BJ (cell line): ENCODE data around the gene ITLN2. TPM values are rescaled to one million over a fixed set of nuclear protein-coding genes. Genes with fewer than 3 reads are reported as not detected.

ENCODE experiments used
- CTCF ChIA-PET: fragments of 350-600 bp; formaldehyde crosslinking; extraction: SDS; loops from one replicate; lab custom pipeline; 2021; ENCODE audit warnings: antibody characterized with exemption, inconsistent platforms; lab: Yijun Ruan, JAX
- POLR2A ChIA-PET: fragments of 300-600 bp; sonication (Branson Sonifier 250); formaldehyde crosslinking; extraction: SDS; loops from one replicate; lab custom pipeline; 2021; ENCODE audit warnings: antibody characterized with exemption; lab: Charles Lee
- DNase-seq: peaks from one replicate; pipeline ENCODE4 v3.0.0-alpha.2; 2011; ENCODE audit warnings: low read depth
- H3K27me3 ChIP-seq: 2 replicates; pipeline ENCODE4 v1.6.0; 2011; ENCODE audit warnings: low read length; ENCODE audit not compliant: control insufficient read depth, insufficient read depth
- H3K36me3 ChIP-seq: 2 replicates; pipeline ENCODE4 v1.5.1; 2011; ENCODE audit warnings: low read length; ENCODE audit not compliant: control insufficient read depth, insufficient read depth
- H3K4me3 ChIP-seq: 2 replicates; pipeline ENCODE4 v1.5.1; 2011; ENCODE audit warnings: low read depth, mild to moderate bottlenecking, control low read depth, low read length
- CTCF ChIP-seq: IDR thresholded peaks from 2 replicates; pipeline ENCODE4 v1.5.1; 2011; ENCODE audit warnings: low read depth, mild to moderate bottlenecking, control low read depth, inconsistent platforms, low read length, moderate library complexity; ENCODE audit not compliant: insufficient read depth
- polyA plus RNA-seq: library from polyadenylated mRNA; depleted of rRNA; stranded (reverse); fragments of >200 nt; gene quantifications from 2 replicates; pipeline ENCODE4 v1.2.3, GENCODE V29; 2011

Gene ITLN2
- polyA plus RNA-seq, 1 experiment = not detected

GRCh38 chr1:160911925-160912324 is 42.7 kb downstream of the ITLN2 start:
- ChIA-PET CTCF (no interaction called here), POLR2A (no interaction called here)
- no peak for TF ChIP-seq CTCF
- no peaks in the 10 kb centered on the region for H3K36me3 ChIP-seq
- H3K27me3 ChIP-seq = no peaks in the 10 kb centered on the region; the same call in 1 of the 2 replicates
- no peak overlapping the region for H3K4me3 ChIP-seq
- DNase-seq = no peak

- ChIA-PET POLR2A (no interaction called here), CTCF (no interaction called here)
- DNase-seq = no peak
- Histone ChIP-seq H3K36me3 (no peaks in the 10 kb centered on the region), H3K4me3 (no peak overlapping the region), H3K27me3 (no peaks in the 10 kb centered on the region; the same call in 1 of the 2 replicates)
- no peak for TF ChIP-seq CTCF
These were observed 43.2 kb downstream of the ITLN2 start for GRCh38 chr1:160911441-160911840.

GRCh38 chr1:160910170-160910750 is 44.3 kb downstream of the ITLN2 start:
- Histone ChIP-seq H3K36me3 (no peaks in the 10 kb centered on the region), H3K27me3 (no peaks in the 10 kb centered on the region; the same call in 1 of the 2 replicates), H3K4me3 (no peak overlapping the region)
- TF ChIP-seq CTCF = no peak
- ChIA-PET POLR2A (no interaction called here), CTCF (no interaction called here)
- no peak for DNase-seq

- no peak for DNase-seq
- CTCF ChIA-PET = interaction anchor here (0.6 to 1.6 kb wide), 2 partner anchors 28 to 240 kb away, joined by 3 to 4 read pairs; no protein-coding TSS in a partner anchor
- H3K36me3 ChIP-seq = no peaks in the 10 kb centered on the region
- no peaks in the 10 kb centered on the region; the same call in 1 of the 2 replicates for H3K27me3 ChIP-seq
- POLR2A ChIA-PET = no interaction called here
- no peak for TF ChIP-seq CTCF
- no peak overlapping the region for H3K4me3 ChIP-seq
These were observed 46.6 kb downstream of the ITLN2 start for GRCh38 chr1:160907976-160908375.

- Histone ChIP-seq H3K27me3 (no peaks in the 10 kb centered on the region; the same call in 1 of the 2 replicates), H3K4me3 (no peak overlapping the region), H3K36me3 (no peaks in the 10 kb centered on the region)
- ChIA-PET CTCF (no interaction called here), POLR2A (no interaction called here)
- TF ChIP-seq CTCF = no peak
- no peak for DNase-seq
These were observed 49.0 kb downstream of the ITLN2 start for GRCh38 chr1:160905617-160905989.
